Measurements from ENCODE around the gene DCUN1D4. TPM values are rescaled to one million over a fixed set of nuclear protein-coding genes. Genes with fewer than 3 reads are reported as not detected.

DCUN1D4 gene
- polyA plus RNA-seq, 1 of the 3 experiments (the other 2 are of a cell fraction) = 42.9 TPM

GRCh38 chr4:51870441-51871188 lies 27.7 kb downstream of the DCUN1D4 start (continued):
- TF ChIP-seq IRF3 (IDR thresholded peaks at IDR 0.05; ENCODE audit: low read depth, low read length) = no peak
- no peak for TF ChIP-seq USF1 (IDR thresholded peaks at IDR 0.05; ENCODE audit: borderline replicate concordance, low read depth)

GRCh38 chr4:51872283-51872997 lies 29.5 kb downstream of the DCUN1D4 start:
- Histone ChIP-seq H3K9me3 (no peaks in the 10 kb centered on the region), H3K79me2 (ENCODE audit: insufficient read depth) (peaks cover 15% of the 10 kb centered on the region; the same call in 1 of the 2 replicates), H3K27ac (ENCODE audit: low read depth in 2 of 2, low read length in 1 of 2) (no peak overlapping the region), H3K4me3 (ENCODE audit: low read depth in 2 of 2, low read length in 1 of 2) (no peak overlapping the region), H4K20me1 (ENCODE audit: insufficient read depth) (0 out of 2 replicates have a peak, but pooled peaks cover 7% of the 10 kb centered on the region), H3K4me2 (no peak overlapping the region), H3K4me1 (ENCODE audit: control insufficient read depth in 1 of 2, insufficient read depth in 2 of 2, low read depth in 1 of 2, low read length in 1 of 2) (peaks cover 0 to 5% of the 10 kb centered on the region in 2 experiments; a peak in 2 of 4 replicates), H3K9me2 (no peaks in the 10 kb centered on the region), H2AFZ (ENCODE audit: low read depth) (no peak overlapping the region), H3K9ac (no peak overlapping the region), H3K27me3 (ENCODE audit: insufficient read depth) (no peaks in the 10 kb centered on the region), H3K36me3 (replicated peaks in 1 of 2; ENCODE audit: control insufficient read depth in 1 of 2, insufficient read depth in 2 of 2, low read length in 1 of 2) (peaks cover 48 to 66% of the 10 kb centered on the region in 2 experiments), H3F3A (replicated peaks; ENCODE audit: insufficient read depth) (no peaks in the 10 kb centered on the region)
- ChIA-PET CTCF (no interaction called here), POLR2A (no interaction called here)
- WGBS (ENCODE audit: low lambda C conversion rate) = 97% methylated on average over 9 of the region's 9 CpGs
- TF ChIP-seq GATA2 (CRISPR knock-in tag; IDR thresholded peaks at IDR 0.05) = no peak
- TF ChIP-seq JUND (IDR thresholded peaks at IDR 0.05) = no peak
- no peak for TF ChIP-seq IRF3 (IDR thresholded peaks at IDR 0.05; ENCODE audit: low read depth, low read length)
- no peak for TF ChIP-seq CHD2 (IDR thresholded peaks at IDR 0.05; ENCODE audit: low read length, partially characterized antibody)
- TF ChIP-seq ZBTB33 (IDR thresholded peaks at IDR 0.05; ENCODE audit: borderline replicate concordance, low read depth) = no peak
- TF ChIP-seq USF1 (IDR thresholded peaks at IDR 0.05; ENCODE audit: borderline replicate concordance, low read depth) = no peak
- no peak for TF ChIP-seq SMC3 (IDR thresholded peaks at IDR 0.05; ENCODE audit: low read depth, low read length)
- no peak for TF ChIP-seq PBX3 (IDR thresholded peaks at IDR 0.05)
- TF ChIP-seq ELF1 (IDR thresholded peaks at IDR 0.05) = no peak
- no peak for TF ChIP-seq TCF12 (IDR thresholded peaks at IDR 0.05)
- no peak for DNase-seq
